GM18951 (cell line): Measurements from ENCODE around the gene E2F8.

Experiments
- POLR2A ChIP-seq: IDR thresholded peaks from 4 replicates; pipeline ENCODE4 v1.6.1; 2011; ENCODE audit warnings: mild to moderate bottlenecking; ENCODE audit not compliant: insufficient read length, insufficient read depth; ENCODE audit errors: extremely low read depth
- in situ Hi-C: fragments of 300-500 bp; cut with MboI; formaldehyde crosslinking; loops from one replicate; pipeline ENCODE4 v1.12.0; 2022; ENCODE audit warnings: low sequenced_read_pairs, mixed read lengths, inconsistent platforms; ENCODE audit not compliant: unreplicated experiment

Gene E2F8

GRCh38 chr11:19243613-19244012 lies 2.9 kb upstream of the E2F8 start:
- in situ Hi-C loops: no loop called here
- no peak for TF ChIP-seq POLR2A

GRCh38 chr11:19243143-19243542 lies 2.4 kb upstream of the E2F8 start:
- no peak for TF ChIP-seq POLR2A

GRCh38 chr11:19242179-19242932 lies 1.6 kb upstream of the E2F8 start:
- in situ Hi-C loops: no loop called here
- no peak for TF ChIP-seq POLR2A

More at GRCh38 chr11:19243143-19243542, 2.4 kb upstream of the E2F8 start:
- in situ Hi-C loops: no loop called here

GRCh38 chr11:19241260-19242178 lies 774 bp upstream of the E2F8 start:
- peak; percentile 62 for TF ChIP-seq POLR2A
- in situ Hi-C loops: no loop called here

GRCh38 chr11:19239039-19239438 lies 1.7 kb downstream of the E2F8 start:
- in situ Hi-C loops: no loop called here
- TF ChIP-seq POLR2A: no peak

GRCh38 chr11:19237813-19238212 lies 2.9 kb downstream of the E2F8 start:
- in situ Hi-C loops: no loop called here
- no peak for TF ChIP-seq POLR2A

GRCh38 chr11:19237381-19237780 lies 3.4 kb downstream of the E2F8 start:
- TF ChIP-seq POLR2A: no peak
- in situ Hi-C loops: no loop called here

- TF ChIP-seq POLR2A: no peak
- in situ Hi-C loops: no loop called here
Measured at GRCh38 chr11:19234231-19234817, 6.4 kb downstream of the E2F8 start.

GRCh38 chr11:19232910-19233503 lies 7.7 kb downstream of the E2F8 start:
- no peak for TF ChIP-seq POLR2A

GRCh38 chr11:19229671-19230070 lies 11.1 kb downstream of the E2F8 start:
- no peak for TF ChIP-seq POLR2A
- in situ Hi-C loops: no loop called here

More at GRCh38 chr11:19232910-19233503, 7.7 kb downstream of the E2F8 start:
- in situ Hi-C loops: no loop called here

GRCh38 chr11:19228968-19229367 lies 11.8 kb downstream of the E2F8 start:
- in situ Hi-C loops: no loop called here
- TF ChIP-seq POLR2A: no peak

GRCh38 chr11:19226378-19227195 lies 14.2 kb downstream of the E2F8 start:
- no peak for TF ChIP-seq POLR2A
- in situ Hi-C loops: no loop called here
